ENCODE results near the gene GPR150.

Gene GPR150

GRCh38 chr5:95610546-95610945 is 9.3 kb upstream of the GPR150 start:
- Histone ChIP-seq H3K9ac (ENCODE audit: low read length) (no peak overlapping the region), H3K4me1 (ENCODE audit: control insufficient read depth, insufficient read depth, low read length) (no peaks in the 10 kb centered on the region), H3K4me3 (ENCODE audit: low read length) (no peak overlapping the region), H3K36me3 (ENCODE audit: control insufficient read depth, insufficient read depth, low read length) (no peaks in the 10 kb centered on the region), H3K9me3 (ENCODE audit: control insufficient read depth, low read length) (no peaks in the 10 kb centered on the region), H3K27me3 (ENCODE audit: control insufficient read depth, insufficient read depth, low read length) (no peaks in the 10 kb centered on the region)

- H3K27me3 ChIP-seq (ENCODE audit: control insufficient read depth, insufficient read depth, low read length) = no peaks in the 10 kb centered on the region
- no peak overlapping the region for H3K9ac ChIP-seq (ENCODE audit: low read length)
- H3K4me3 ChIP-seq (ENCODE audit: low read length) = no peak overlapping the region
- no peaks in the 10 kb centered on the region for H3K4me1 ChIP-seq (ENCODE audit: control insufficient read depth, insufficient read depth, low read length)
- H3K36me3 ChIP-seq (ENCODE audit: control insufficient read depth, insufficient read depth, low read length) = no peaks in the 10 kb centered on the region
- H3K9me3 ChIP-seq (ENCODE audit: control insufficient read depth, low read length) = no peaks in the 10 kb centered on the region
These were observed 8.5 kb upstream of the GPR150 start for GRCh38 chr5:95611396-95611795.

GRCh38 chr5:95613514-95613913 is 6.4 kb upstream of the GPR150 start:
- no peaks in the 10 kb centered on the region for H3K27me3 ChIP-seq (ENCODE audit: control insufficient read depth, insufficient read depth, low read length)
- H3K9ac ChIP-seq (ENCODE audit: low read length) = no peak overlapping the region
- H3K4me1 ChIP-seq (ENCODE audit: control insufficient read depth, insufficient read depth, low read length) = no peaks in the 10 kb centered on the region
- H3K4me3 ChIP-seq (ENCODE audit: low read length) = no peak overlapping the region
- no peaks in the 10 kb centered on the region for H3K36me3 ChIP-seq (ENCODE audit: control insufficient read depth, insufficient read depth, low read length)
- no peaks in the 10 kb centered on the region for H3K9me3 ChIP-seq (ENCODE audit: control insufficient read depth, low read length)

DNA sequence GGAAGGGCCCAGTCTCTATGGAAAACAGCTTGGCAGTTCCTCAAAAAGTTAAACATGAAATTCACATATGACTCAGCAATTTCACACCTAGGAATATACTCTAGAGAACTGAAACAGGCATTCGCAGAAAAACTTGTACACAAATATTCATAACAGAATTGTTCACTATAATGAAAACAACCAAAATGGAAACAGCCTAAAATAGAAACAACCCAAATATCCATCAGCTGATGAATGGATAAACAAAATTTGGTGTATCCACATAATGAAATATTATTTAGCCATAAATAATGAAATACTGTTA is 4.8 kb upstream of the GPR150 start:
- H3K9me3 ChIP-seq (ENCODE audit: control insufficient read depth, low read length) = no peaks in the 10 kb centered on the region
- H3K27me3 ChIP-seq (ENCODE audit: control insufficient read depth, insufficient read depth, low read length) = peaks cover 11% of the 10 kb centered on the region
- no peak overlapping the region for H3K4me3 ChIP-seq (ENCODE audit: low read length)
- peaks cover 7% of the 10 kb centered on the region for H3K4me1 ChIP-seq (ENCODE audit: control insufficient read depth, insufficient read depth, low read length)
- no peaks in the 10 kb centered on the region for H3K36me3 ChIP-seq (ENCODE audit: control insufficient read depth, insufficient read depth, low read length)
- no peak overlapping the region for H3K9ac ChIP-seq (ENCODE audit: low read length)

DNA sequence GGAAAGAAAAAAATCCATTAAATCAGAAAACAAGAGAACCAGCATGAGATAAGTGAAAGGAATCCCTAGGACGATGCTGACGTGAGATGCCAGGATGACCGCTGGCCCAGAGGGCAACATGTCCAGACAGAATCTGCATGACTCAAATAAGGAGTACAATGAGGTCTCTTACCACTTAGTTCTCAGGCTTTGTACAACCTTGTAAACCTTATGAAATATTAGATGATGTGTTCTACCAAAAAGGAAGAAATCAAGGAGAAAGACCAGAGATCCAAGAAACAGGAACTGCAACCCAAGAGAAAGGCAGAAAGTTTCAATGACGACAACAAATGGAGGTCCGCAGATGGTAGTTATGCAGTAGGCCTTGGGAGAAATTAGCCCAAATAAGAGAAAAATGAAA is 2.8 kb upstream of the GPR150 start:
- Histone ChIP-seq H3K36me3 (ENCODE audit: control insufficient read depth, insufficient read depth, low read length) (no peaks in the 10 kb centered on the region), H3K4me3 (ENCODE audit: low read length) (no peak overlapping the region), H3K27me3 (ENCODE audit: control insufficient read depth, insufficient read depth, low read length) (peaks cover 23% of the 10 kb centered on the region), H3K9me3 (ENCODE audit: control insufficient read depth, low read length) (no peaks in the 10 kb centered on the region), H3K9ac (ENCODE audit: low read length) (no peak overlapping the region), H3K4me1 (ENCODE audit: control insufficient read depth, insufficient read depth, low read length) (peaks cover 18% of the 10 kb centered on the region)

DNA sequence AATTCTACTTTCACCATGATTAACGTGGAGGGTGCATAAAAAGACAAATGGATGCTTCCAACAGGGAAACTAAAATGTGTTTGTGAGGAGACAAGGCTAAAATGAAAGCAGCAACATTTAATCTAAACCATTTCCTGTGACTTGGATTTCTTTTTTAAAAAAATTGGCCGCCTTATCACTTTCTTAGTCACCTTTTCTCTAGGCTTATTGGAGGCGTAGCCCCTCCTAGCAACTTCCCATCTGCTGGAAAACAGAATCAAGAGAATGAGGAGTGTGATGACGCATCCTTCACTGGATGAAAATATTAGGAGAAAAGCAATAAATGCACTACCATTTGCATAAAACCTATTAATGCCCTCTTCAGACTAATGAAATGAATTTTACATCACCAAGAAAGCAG is 791 bp upstream of the GPR150 start:
- no peak overlapping the region for H3K4me3 ChIP-seq (ENCODE audit: low read length)
- peaks cover 18% of the 10 kb centered on the region for H3K4me1 ChIP-seq (ENCODE audit: control insufficient read depth, insufficient read depth, low read length)
- no peaks in the 10 kb centered on the region for H3K9me3 ChIP-seq (ENCODE audit: control insufficient read depth, low read length)
- H3K36me3 ChIP-seq (ENCODE audit: control insufficient read depth, insufficient read depth, low read length) = no peaks in the 10 kb centered on the region
- peaks cover 23% of the 10 kb centered on the region for H3K27me3 ChIP-seq (ENCODE audit: control insufficient read depth, insufficient read depth, low read length)
- no peak overlapping the region for H3K9ac ChIP-seq (ENCODE audit: low read length)

GRCh38 chr5:95619514-95620029 is 315 bp upstream of the GPR150 start:
- Histone ChIP-seq H3K36me3 (ENCODE audit: control insufficient read depth, insufficient read depth, low read length) (no peaks in the 10 kb centered on the region), H3K4me1 (ENCODE audit: control insufficient read depth, insufficient read depth, low read length) (peaks cover 18% of the 10 kb centered on the region), H3K9me3 (ENCODE audit: control insufficient read depth, low read length) (no peaks in the 10 kb centered on the region), H3K9ac (ENCODE audit: low read length) (peak overlapping the region; percentile 52), H3K4me3 (ENCODE audit: low read length) (peak overlapping the region; percentile 22), H3K27me3 (ENCODE audit: control insufficient read depth, insufficient read depth, low read length) (peaks cover 23% of the 10 kb centered on the region)

DNA sequence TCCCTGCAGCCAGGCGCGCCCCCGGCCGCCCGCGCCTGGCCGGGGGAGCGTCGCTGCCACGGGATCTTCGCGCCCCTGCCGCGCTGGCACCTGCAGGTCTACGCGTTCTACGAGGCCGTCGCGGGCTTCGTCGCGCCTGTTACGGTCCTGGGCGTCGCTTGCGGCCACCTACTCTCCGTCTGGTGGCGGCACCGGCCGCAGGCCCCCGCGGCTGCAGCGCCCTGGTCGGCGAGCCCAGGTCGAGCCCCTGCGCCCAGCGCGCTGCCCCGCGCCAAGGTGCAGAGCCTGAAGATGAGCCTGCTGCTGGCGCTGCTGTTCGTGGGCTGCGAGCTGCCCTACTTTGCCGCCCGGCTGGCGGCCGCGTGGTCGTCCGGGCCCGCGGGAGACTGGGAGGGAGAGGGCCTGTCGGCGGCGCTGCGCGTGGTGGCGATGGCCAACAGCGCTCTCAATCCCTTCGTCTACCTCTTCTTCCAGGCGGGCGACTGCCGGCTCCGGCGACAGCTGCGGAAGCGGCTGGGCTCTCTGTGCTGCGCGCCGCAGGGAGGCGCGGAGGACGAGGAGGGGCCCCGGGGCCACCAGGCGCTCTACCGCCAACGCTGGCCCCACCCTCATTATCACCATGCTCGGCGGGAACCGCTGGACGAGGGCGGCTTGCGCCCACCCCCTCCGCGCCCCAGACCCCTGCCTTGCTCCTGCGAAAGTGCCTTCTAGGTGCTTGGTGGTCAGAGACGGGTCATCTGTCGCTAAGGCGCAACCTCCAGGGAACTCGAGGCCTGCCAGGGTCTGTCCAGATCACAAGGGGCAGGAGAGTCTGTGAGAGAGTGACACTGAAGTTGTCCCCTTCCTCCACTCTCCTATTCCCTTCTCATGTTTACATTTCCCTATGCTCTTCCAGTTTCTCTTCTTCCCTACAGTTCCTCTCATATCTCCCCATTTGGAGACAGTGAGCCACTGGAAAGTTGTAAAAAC is 1.3 kb downstream of the GPR150 start:
- H3K4me1 ChIP-seq (ENCODE audit: control insufficient read depth, insufficient read depth, low read length) = peaks cover 18% of the 10 kb centered on the region
- H3K9me3 ChIP-seq (ENCODE audit: control insufficient read depth, low read length) = no peaks in the 10 kb centered on the region
- H3K9ac ChIP-seq (ENCODE audit: low read length) = peak overlapping the region; percentile 46
- H3K4me3 ChIP-seq (ENCODE audit: low read length) = peak overlapping the region; percentile 40
- no peaks in the 10 kb centered on the region for H3K36me3 ChIP-seq (ENCODE audit: control insufficient read depth, insufficient read depth, low read length)
- H3K27me3 ChIP-seq (ENCODE audit: control insufficient read depth, insufficient read depth, low read length) = peaks cover 23% of the 10 kb centered on the region

DNA sequence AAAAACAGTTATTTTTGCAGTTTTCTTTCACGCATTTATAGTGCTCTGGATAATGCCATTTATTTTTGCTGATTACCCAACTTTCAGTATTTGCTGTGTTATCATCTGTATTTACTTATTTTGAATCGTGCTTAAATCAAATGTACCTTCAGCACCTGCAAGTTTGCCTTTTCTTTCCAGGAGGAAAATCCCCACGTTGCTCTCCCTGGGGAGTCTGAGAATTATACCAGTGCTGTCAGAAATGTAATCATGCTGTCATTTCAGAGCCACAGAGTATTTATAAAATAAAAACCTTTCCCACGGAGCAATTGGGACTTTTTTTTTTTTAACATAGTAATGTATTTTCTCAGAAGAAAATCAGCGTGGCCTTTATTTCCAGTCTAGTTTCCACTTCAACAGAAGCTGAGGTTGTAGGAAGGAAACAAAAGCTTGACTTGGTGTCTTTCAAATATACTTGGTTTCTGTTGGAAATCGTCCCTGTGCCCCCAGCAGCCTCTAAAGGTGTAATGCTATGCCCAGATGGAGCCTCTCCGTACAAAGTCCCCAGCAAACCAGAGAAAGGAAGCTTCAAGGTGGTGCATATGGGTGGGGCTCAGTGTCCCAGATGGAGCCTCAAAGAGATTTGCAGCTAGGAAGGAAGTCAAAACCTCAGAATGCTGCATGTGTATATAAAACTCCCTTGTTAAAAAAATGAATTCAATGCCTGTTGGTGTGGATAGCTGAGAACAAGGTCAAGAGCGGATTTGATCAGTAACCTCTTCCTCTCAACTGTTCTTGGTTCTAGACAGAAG is 2.1 kb downstream of the GPR150 start:
- H3K36me3 ChIP-seq (ENCODE audit: control insufficient read depth, insufficient read depth, low read length) = no peaks in the 10 kb centered on the region
- peak overlapping the region; percentile 40 for H3K4me3 ChIP-seq (ENCODE audit: low read length)
- H3K27me3 ChIP-seq (ENCODE audit: control insufficient read depth, insufficient read depth, low read length) = peaks cover 23% of the 10 kb centered on the region
- H3K9ac ChIP-seq (ENCODE audit: low read length) = no peak overlapping the region
- H3K9me3 ChIP-seq (ENCODE audit: control insufficient read depth, low read length) = no peaks in the 10 kb centered on the region
- H3K4me1 ChIP-seq (ENCODE audit: control insufficient read depth, insufficient read depth, low read length) = peaks cover 18% of the 10 kb centered on the region

- Histone ChIP-seq H3K9ac (ENCODE audit: low read length) (no peak overlapping the region), H3K9me3 (ENCODE audit: control insufficient read depth, low read length) (no peaks in the 10 kb centered on the region), H3K36me3 (ENCODE audit: control insufficient read depth, insufficient read depth, low read length) (no peaks in the 10 kb centered on the region), H3K4me3 (ENCODE audit: low read length) (no peak overlapping the region), H3K4me1 (ENCODE audit: control insufficient read depth, insufficient read depth, low read length) (peaks cover 18% of the 10 kb centered on the region), H3K27me3 (ENCODE audit: control insufficient read depth, insufficient read depth, low read length) (peaks cover 23% of the 10 kb centered on the region)
These were observed 3.8 kb downstream of the GPR150 start for GRCh38 chr5:95623706-95624105.

GRCh38 chr5:95624368-95624767 is 4.5 kb downstream of the GPR150 start:
- Histone ChIP-seq H3K27me3 (ENCODE audit: control insufficient read depth, insufficient read depth, low read length) (peaks cover 20% of the 10 kb centered on the region), H3K4me3 (ENCODE audit: low read length) (no peak overlapping the region), H3K9ac (ENCODE audit: low read length) (no peak overlapping the region), H3K9me3 (ENCODE audit: control insufficient read depth, low read length) (no peaks in the 10 kb centered on the region), H3K36me3 (ENCODE audit: control insufficient read depth, insufficient read depth, low read length) (no peaks in the 10 kb centered on the region), H3K4me1 (ENCODE audit: control insufficient read depth, insufficient read depth, low read length) (peaks cover 18% of the 10 kb centered on the region)

- Histone ChIP-seq H3K4me1 (ENCODE audit: control insufficient read depth, insufficient read depth, low read length) (peaks cover 3% of the 10 kb centered on the region), H3K27me3 (ENCODE audit: control insufficient read depth, insufficient read depth, low read length) (no peaks in the 10 kb centered on the region), H3K9me3 (ENCODE audit: control insufficient read depth, low read length) (no peaks in the 10 kb centered on the region), H3K36me3 (ENCODE audit: control insufficient read depth, insufficient read depth, low read length) (no peaks in the 10 kb centered on the region), H3K9ac (ENCODE audit: low read length) (no peak overlapping the region), H3K4me3 (ENCODE audit: low read length) (no peak overlapping the region)
These were observed 6.8 kb downstream of the GPR150 start for GRCh38 chr5:95626701-95627100.
